ENCODE results near the gene TMEM203.

TMEM203 gene

GRCh38 chr9:137219757-137220316 is 14.4 kb upstream of the TMEM203 start:
- no peak for DNase-seq (ENCODE audit: low read depth in 2 of 2)

DNA sequence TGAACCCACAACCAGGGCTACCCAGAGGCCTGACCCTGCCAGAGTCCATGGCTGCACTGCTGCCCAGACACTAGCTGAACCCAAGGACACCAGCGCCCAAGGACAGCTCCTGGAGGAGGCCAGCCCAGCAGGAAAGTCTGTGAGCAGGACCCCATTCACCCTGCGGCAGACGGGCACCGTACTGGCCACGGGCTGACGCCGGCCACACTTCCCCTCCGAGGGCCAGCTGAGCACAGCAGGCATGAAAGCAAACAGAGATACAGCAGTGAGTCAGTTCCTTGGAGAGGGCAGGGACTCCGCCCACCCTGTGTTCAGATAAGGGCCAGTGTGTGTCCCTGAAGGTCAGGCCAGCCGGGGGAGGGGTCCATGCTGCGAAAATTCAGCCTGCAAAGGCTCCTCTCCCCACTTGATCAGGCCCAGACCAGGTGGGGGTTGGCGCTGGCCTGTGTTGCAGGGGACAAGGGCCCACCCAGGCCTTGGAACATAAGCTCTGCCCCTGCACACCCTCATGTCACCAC is 13.4 kb upstream of the TMEM203 start:
- no peak for DNase-seq (ENCODE audit: low read depth in 2 of 2)

DNA sequence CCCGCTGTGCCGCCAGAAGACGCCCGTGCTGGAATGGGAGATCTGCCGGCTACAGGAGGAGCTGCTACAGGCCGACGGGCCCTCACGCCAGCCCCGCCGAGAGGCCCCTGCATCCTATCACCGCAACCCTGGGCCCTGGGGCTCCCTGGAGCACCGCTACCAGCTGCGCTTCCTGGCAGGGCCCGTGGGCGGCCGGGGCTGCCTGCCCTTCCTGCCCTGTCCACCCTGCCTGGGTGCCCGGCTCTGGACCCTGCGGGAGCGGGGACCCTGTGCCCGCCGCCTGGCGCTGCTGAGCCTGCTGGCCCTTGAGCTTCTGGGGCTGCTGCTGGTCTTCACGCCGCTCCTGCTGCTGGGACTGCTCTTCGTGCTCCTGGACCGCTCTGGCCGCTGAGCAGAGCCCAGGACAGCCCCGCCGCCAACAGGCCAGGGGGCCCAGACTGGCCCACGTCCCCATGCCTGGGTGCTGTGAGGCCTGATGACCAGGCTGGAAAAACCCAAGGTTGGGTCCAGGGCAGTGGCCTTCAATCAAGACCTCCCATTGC is 12.8 kb upstream of the TMEM203 start:
- no peak for DNase-seq (ENCODE audit: low read depth in 2 of 2)

DNA sequence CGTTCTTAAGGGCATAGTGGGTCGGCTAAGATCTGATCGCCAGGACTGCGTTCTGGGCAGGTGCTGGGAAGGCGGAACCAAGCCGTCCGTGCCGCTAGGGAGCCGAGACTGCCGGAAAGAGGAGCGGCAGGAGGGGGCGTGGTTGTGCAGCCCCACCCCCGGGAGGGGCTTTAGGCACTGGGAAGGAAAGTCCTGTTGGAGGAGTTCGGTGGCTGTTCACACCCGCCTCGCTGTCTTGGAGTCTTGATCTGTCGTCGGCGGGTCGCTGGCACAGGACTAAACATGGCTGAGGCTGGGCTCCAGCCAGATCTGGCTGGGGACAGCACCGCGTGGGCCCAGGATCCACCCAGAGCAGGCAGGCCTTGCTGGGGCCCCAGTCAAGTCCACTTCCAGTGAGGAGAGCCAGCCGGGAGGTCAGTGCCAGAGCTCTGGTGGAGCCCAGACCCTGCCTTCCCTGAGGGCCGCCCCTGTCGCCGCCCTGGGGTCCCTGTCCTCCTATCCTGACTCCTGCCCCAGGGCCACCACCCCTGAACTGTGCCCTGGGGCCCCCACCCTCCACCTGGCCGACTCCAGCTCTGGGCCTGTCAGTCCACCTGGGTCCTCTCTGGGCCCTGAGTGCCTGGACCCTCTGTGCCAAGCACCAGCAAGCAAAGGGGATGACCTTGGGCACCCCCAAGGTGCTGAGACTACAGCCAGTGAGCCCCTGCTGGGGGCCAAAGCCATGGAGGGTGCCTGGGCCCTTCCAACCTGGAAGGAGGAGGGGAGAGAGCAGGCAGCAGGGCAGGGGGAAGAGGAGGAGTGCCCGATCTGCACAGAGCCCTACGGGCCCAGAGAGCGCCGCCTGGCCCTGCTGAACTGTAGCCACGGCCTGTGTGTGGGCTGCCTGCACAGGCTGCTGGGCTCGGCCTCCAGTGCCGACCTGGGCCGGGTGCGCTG is 12.1 kb upstream of the TMEM203 start:
- DNase-seq (ENCODE audit: low read depth in 2 of 2), result no peak

DNA sequence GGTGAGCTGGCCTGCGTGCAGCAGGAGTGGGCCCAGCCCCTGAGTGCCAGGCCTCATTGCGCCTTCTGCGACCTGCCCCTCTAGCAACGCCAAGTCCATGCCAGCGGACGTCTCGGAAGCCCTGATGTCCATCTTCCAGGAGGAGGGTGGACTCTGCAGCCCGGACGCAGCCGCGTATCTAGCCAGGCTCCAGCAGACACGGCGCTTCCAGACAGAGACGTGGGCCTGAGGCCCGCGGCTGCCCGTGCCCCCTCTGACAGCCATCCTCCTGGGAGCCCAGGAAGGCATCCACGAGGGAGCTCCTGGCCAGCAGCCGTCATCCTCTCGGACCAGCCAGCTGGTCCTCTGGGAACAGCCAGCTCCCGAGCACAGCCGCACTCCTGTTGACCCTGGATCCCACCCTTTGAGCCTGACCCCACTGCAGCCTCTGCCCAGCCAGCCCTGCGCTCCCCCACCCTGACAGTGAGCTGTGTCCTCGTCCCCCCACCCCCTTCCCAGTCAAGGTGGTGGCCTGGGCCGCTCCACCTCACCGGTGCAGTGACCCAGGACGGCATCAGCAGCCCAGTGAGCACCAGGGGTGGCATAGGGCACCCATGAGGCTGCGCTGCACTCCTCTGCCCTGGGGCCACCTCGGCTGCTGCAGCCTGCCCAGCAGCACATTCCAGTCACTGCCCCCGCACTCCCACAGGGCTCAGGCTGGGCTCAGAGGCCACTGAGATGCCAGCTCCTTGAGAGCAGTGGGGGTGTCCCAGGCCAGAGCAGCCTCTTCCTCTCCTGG is 10.9 kb upstream of the TMEM203 start:
- DNase-seq (ENCODE audit: low read depth in 2 of 2), result no peak

GRCh38 chr9:137215196-137215986 is 9.9 kb upstream of the TMEM203 start:
- no peak for DNase-seq (ENCODE audit: low read depth in 2 of 2)

GRCh38 chr9:137214620-137215019 is 9.2 kb upstream of the TMEM203 start:
- DNase-seq (ENCODE audit: low read depth in 2 of 2), result no peak

- no peak for DNase-seq (ENCODE audit: low read depth in 2 of 2)
These were observed 8.0 kb upstream of the TMEM203 start for GRCh38 chr9:137213160-137214060.

- DNase-seq (ENCODE audit: low read depth in 2 of 2), result no peak
These were observed 7.1 kb upstream of the TMEM203 start for GRCh38 chr9:137212520-137212919.

- DNase-seq (ENCODE audit: low read depth in 2 of 2), result no peak
These were observed 6.1 kb upstream of the TMEM203 start for GRCh38 chr9:137211532-137211931.

GRCh38 chr9:137206602-137207001 is 1.2 kb upstream of the TMEM203 start:
- no peak for DNase-seq (ENCODE audit: low read depth in 2 of 2)

DNA sequence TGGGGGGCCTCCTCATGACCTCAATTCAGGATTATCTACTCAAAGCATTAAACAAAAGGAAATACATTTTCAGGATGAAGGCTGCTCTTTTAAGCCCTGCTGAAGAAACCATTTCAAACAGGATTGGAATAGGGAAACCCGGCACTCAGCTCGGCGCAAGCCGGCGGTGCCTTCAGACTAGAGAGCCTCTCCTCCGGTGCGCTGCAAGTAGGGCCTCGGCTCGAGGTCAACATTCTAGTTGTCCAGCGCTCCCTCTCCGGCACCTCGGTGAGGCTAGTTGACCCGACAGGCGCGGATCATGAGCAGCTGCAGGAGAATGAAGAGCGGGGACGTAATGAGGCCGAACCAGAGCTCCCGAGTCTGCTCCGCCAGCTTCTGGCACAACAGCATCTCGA is 720 bp downstream of the TMEM203 start:
- DNase-seq (ENCODE audit: low read depth in 2 of 2), result no peak

GRCh38 chr9:137202966-137203365 is 2.5 kb downstream of the TMEM203 start:
- no peak for DNase-seq (ENCODE audit: low read depth in 2 of 2)

- no peak for DNase-seq (ENCODE audit: low read depth in 2 of 2)
These were observed 4.1 kb downstream of the TMEM203 start for GRCh38 chr9:137201205-137201868.

GRCh38 chr9:137200311-137201204 is 4.9 kb downstream of the TMEM203 start, which contains the start of gene TPRN:
TPRN (minus strand) TSS chr9:137200741; CDS start chr9:137200711, 30 bp downstream.
- DNase-seq (ENCODE audit: low read depth in 2 of 2), result peak; percentile 95 to 99

DNA sequence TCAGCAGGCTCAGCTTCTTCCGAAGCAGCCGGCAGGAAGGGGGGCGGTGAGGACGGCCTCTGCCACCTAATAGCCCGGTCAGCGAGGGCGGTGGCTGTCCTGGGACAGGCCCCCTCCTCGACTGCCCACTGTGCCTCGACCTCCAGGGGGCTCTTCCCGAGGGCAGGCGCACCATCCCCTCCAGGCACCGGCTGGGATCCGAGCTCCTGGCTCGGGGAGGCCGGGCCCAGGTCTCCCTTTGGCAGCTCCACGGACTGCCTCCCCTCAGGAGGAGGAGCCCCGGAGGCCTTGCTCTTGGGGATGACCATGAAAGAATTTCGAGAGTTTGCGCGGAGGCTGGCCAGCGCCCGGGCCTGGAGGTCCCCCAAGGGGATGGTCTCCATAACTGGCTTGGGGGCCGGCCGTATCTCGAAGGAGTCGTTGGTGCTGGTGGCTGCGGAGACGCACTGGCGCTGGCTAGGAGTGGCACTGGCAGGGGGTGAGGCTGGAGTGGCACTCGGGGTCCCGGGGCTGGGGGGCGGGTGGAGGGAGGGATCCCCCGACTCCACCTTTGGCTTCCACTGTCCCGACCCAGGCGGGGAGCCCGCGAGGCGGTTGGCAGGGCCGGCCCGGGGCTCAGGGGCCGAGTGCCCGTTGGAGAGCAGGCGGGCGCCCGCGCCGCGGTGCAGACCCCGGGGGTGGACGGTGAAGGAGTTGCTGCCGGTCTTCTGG is 5.9 kb downstream of the TMEM203 start:
- no peak for DNase-seq (ENCODE audit: low read depth in 2 of 2)

DNA sequence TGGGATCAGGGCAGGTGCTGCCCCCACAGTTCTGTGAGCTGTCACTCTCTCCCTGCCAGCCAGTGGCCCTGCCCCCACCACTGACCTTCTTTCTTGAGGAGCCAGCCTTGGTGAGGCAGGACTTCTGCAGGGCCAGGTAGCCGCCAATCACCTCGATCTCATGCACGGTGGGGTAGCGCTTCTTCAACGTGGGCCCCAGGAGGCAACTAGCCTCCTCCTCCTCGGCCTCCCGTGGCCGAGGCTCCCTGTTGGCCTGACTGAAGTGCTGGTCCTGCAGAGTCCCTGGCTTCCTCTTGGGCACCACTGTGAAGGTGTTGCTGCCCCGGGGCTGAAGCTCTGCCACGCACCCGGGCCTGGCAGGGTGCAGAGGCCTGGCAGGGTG is 6.6 kb downstream of the TMEM203 start:
- no peak for DNase-seq (ENCODE audit: low read depth in 2 of 2)
